Subcutaneous adipose tissue (tissue), 4 donors: ENCODE measurements around the gene ASB18. TPM values are rescaled to one million over a fixed set of nuclear protein-coding genes. Genes with fewer than 3 reads are reported as not detected.

ENCODE experiments used
- CTCF ChIP-seq: fragments of 450-650 bp; IDR thresholded peaks from one replicate; pipeline ENCODE4 v1.5.1; 2016; ENCODE audit warnings: low read depth, mild to moderate bottlenecking, control low read depth, antibody characterized with exemption, moderate library complexity
- total RNA-seq, 4 donors: library from RNA; depleted of rRNA; stranded (reverse); fragments of >200 nt; gene quantifications; one replicate each; pipeline ENCODE4 v1.1.0, GENCODE V29; 2016

ASB18 gene
- total RNA-seq, 4 donors from 2014 or later, result not detected

DNA sequence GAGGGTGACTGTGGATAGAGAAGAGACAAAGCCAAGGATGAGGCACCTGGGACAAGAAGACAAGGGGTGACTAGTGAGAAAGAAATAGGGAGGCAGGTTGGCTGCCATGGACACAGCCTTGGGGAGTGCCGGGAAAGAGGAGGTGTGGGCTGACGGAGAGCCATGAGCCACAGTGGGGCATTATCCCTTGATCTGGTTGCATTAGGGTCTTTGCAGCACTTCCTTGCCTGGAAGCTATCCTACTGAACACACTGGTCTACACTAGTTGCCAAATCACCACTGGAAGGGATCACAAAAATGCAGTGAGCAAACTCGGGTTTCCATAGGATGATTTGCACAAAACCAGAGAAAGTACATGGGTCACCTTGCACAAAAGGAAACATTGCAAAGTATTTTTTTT, 27.7 kb upstream of the ASB18 start:
- no peak for TF ChIP-seq CTCF

DNA sequence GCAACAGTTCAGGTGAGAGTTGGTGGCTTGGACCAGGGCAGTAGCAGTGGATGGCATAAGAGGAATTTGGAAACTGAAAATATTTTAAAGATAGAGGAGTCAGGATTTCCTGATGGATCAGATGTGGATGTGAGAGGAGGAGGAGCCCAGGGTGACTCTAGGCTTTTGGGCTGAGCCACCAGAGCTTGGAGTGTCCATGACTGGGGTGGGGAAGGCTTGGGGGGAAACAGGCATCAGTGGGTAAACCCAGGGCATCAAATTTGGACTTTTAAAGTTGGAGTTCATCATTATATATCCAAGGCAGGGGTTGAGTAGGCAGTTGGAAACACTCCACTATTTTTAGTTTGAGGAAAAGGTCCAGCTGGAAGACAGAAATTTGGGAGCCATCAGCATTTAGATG, 27.3 kb upstream of the ASB18 start:
- TF ChIP-seq CTCF, result no peak

DNA sequence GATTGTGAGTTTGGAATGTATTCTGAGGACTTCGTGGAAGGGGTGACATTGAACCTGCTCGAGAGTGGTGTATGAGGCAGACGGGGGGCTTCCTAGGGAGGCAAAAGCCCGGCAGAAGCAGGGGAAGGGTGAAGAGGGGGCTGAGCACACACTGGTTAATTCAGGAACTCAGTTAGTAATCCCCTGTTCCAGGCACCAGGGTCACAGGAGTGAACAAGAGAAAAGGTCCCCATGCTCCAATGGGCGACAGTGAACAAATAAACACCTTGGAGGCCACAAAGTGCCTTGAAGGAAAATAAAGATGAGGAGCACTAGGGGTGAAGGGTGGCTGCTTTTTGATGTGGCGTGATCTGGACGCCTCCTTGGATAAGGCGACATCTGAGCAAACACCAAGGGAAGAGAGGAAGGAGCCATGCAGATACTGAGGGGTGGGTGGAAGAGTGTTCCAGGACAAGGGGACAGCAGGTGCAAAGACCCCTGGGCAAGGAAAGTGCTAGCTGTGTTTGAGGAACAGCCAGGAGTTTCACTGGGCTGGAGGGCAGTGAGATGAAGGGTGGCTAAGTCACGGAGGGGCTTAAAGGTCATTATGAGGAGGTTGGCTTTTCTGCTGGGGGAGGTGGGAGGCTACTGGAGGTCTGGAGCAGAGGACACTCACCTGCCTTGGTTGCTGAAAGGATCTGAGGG, 26.7 kb upstream of the ASB18 start:
- TF ChIP-seq CTCF, result no peak

GRCh38 chr2:236289766-236290462, 25.7 kb upstream of the ASB18 start:
- no peak for TF ChIP-seq CTCF

GRCh38 chr2:236287656-236288055, 23.4 kb upstream of the ASB18 start:
- TF ChIP-seq CTCF, result no peak

- TF ChIP-seq CTCF, result no peak
Observed at GRCh38 chr2:236286873-236287545, 22.8 kb upstream of the ASB18 start.

DNA sequence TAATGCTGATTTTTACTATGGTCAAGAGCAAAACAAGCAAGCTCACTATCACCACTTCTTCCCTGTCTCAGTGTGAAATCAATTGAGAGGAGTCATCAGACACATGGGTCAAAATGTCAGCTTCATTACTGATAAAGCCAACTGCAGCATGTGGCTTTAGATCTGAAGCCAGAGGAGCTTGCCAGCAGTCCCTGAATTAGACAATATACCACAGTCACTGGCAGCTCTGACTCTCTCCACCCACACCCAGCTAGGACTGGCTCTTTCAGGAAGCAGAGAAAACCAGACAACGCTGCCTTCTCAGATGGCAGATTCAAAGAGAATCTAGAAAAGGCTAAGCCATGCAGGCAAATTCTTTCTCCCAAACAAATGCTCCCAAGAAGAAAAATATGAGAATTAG, 20.0 kb upstream of the ASB18 start:
- TF ChIP-seq CTCF, result no peak
